GM13977 (cell line): ENCODE data around the gene ZWINT.

Experiments
- DNase-seq: peaks from one replicate; pipeline ENCODE4 v3.0.0; 2012; ENCODE audit warnings: low spot score
- in situ Hi-C: fragments of 300-500 bp; cut with MboI; formaldehyde crosslinking; loops from one replicate; pipeline ENCODE4 v1.12.0; 2022; ENCODE audit warnings: low sequenced_read_pairs, low pct_unique_long_range_greater_than_20kb, mixed read lengths, inconsistent platforms; ENCODE audit not compliant: unreplicated experiment
- TF ChIP-seq, protein P1 (sequence below): IDR thresholded peaks from 2 replicates; pipeline ENCODE4 v1.5.1; 2012; ENCODE audit warnings: mild to moderate bottlenecking, control low read depth; ENCODE audit not compliant: insufficient read depth; ENCODE audit errors: extremely low read depth, missing control alignments

The ZWINT gene

DNA sequence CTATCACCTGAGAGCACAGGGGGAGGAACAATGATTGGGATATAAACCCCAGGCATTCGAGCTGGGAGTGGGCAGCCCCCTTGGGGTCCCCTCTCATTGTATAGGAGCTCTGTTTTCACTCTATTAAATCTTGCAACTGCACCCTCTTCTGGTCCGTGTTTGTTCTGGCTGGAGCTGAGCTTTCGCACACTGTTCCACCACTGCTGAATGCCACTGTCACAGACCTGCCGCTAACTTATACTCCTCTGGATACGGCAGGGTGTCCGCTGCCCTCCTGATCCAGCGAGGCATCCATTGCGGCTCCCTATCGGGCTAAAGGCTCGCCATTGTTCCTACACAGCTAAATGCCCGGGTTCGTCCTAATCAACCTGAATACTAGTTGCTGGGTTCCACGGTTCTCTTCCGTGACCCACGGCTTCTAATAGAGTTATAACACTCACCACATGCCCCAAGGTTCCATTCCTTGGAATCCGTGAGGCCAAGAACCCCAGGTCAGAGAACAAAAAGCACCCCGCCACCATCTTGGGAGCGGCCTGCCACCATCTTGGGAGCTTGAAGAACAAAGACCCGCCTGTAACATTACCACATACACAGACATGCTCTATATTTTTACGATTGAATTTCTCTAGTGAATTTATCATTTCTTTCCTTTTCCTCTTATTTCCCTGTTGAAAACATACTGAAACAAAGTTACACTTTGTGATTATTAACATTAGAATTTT is 9.0 kb downstream of the ZWINT start:
- in situ Hi-C loops = no loop called here
- TF ChIP-seq, protein P1, sequence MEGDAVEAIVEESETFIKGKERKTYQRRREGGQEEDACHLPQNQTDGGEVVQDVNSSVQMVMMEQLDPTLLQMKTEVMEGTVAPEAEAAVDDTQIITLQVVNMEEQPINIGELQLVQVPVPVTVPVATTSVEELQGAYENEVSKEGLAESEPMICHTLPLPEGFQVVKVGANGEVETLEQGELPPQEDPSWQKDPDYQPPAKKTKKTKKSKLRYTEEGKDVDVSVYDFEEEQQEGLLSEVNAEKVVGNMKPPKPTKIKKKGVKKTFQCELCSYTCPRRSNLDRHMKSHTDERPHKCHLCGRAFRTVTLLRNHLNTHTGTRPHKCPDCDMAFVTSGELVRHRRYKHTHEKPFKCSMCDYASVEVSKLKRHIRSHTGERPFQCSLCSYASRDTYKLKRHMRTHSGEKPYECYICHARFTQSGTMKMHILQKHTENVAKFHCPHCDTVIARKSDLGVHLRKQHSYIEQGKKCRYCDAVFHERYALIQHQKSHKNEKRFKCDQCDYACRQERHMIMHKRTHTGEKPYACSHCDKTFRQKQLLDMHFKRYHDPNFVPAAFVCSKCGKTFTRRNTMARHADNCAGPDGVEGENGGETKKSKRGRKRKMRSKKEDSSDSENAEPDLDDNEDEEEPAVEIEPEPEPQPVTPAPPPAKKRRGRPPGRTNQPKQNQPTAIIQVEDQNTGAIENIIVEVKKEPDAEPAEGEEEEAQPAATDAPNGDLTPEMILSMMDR = no peak
- no peak for DNase-seq

DNA sequence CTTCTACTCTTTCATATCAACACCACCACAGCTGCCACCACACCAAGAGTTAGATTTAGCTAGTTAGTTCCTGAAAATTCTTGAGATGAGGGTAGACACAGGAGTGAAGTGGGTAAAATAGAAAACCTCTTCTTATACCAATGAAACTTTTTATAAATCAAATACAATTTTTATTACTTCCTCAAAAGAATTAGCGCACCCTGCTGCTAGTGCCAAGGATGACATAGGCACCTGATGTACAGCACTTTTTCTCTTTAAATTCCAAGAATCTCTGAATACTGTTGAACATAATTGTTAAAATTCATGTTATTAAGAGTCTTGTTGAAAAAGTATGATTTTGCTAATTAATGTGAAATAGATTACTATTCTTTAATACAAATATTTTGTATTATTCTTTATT is 11.4 kb downstream of the ZWINT start:
- DNase-seq = no peak
- in situ Hi-C loops = no loop called here
- TF ChIP-seq, protein P1 = no peak

DNA sequence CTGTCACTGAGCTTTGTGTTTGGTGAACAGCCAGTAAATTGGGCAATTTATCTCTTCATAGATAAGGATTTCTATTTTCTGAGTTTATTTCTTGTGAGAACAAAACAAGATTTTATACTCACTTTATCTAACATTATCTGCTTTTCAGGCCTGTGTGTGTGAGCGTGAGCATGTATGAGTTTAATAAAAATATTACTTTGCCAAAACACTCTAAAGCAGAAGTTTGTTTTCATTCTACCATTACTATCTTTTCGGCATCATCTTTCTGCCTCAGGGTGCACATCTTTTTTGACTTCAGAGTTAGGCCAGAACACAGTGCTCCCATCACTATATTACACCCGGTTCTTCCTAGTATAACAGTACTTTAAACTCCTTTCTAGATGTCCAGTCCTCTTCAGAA is 13.0 kb downstream of the ZWINT start:
- in situ Hi-C loops = no loop called here
- TF ChIP-seq, protein P1 = no peak
- DNase-seq = no peak

DNA sequence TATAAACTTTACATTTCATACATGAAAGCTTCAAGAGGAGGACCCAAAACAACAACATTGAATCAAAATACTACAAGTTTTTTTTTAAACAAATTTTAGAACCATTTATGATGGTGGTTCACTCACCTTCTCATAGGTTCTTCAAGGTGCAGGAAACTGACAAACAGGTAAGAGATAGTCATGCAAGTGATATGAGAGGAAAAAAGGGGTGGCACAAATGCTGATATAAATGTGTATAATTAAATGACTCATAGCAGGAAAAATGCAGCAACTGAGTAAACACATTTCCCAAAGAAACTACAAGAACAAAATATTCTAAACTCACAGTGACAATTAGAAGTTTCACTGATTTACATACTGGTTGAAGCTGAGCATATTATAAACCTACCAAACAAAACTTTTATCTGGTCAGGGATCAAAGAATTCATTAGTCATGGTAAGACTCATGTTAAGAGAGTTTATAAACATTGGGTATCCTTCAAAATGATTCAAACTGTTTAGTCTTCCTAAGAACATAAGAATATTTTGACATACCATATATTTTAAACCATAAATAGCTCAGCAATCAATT is 14.1 kb downstream of the ZWINT start:
- DNase-seq = no peak
- TF ChIP-seq, protein P1 = no peak
- in situ Hi-C loops = no loop called here

DNA sequence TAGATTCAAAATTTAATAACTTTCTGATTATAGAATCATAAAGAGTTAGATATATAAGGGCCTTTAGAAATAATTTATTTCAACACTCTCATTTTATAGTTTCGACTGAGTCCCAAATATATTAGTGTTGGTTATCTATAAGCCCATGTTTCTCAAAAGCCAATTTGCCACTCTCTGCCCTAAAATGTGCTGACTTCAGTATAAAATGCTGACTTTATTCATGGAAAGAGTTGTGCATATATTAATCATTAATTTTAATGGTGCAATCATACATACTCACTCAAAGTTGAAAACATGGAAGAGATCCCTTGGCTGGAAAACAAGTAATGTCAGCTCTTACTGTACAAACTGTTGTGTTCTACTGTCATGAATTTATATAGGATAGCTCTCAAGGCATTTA is 19.4 kb downstream of the ZWINT start:
- in situ Hi-C loops = no loop called here
- TF ChIP-seq, protein P1 = no peak
- DNase-seq = no peak

DNA sequence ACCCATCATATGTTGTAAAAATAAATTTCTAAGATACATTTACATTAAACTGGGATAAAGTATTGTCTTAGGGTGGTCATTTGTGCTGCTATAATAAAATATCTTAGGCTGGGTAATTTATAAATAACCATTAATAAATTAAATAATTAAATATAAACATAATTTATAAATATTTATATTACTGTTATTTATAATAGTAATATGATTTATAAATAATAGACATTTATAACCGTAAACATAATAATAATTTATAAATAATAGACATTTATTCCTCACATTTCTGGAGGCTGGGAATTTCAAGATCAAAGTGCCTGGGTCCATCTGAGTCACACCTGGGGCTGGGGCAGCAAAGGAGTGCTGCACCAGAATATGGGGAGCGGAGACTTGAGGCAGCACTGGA is 31.1 kb downstream of the ZWINT start:
- DNase-seq = no peak
- in situ Hi-C loops = no loop called here
- TF ChIP-seq, protein P1 = no peak
